Esophagus squamous epithelium (tissue), 5 donors: Measurements from ENCODE around the gene CFAP43. TPM values are rescaled to one million over a fixed set of nuclear protein-coding genes. Genes with fewer than 3 reads are reported as not detected.

Experiments
- DNase-seq: peaks from one replicate; lab custom pipeline; 2025; lab: John Stamatoyannopoulos, UW
- H3K27ac ChIP-seq, 4 donors: fragments of 200-600 bp; sonication (generic); one replicate each; pipeline ENCODE4 v1.5.1; 2016 to 2019; ENCODE audit warnings: mild to moderate bottlenecking in 1 of 4
- H3K27me3 ChIP-seq, 4 donors: fragments of 200-600 bp; sonication (generic); 1 replicate in 3 of 4; 2 replicates in 1 of 4; pipeline versions ENCODE4 v1.5.1 to v1.6.0; 2017 to 2021; ENCODE audit warnings: antibody characterized with exemption in 1 of 4
- H3K36me3 ChIP-seq, 3 donors: fragments of 200-600 bp; sonication (generic); one replicate each; pipeline ENCODE4 v1.5.1; 2016 to 2019
- H3K4me1 ChIP-seq, 3 donors: fragments of 200-600 bp; sonication (generic); one replicate each; pipeline ENCODE4 v1.5.1; 2017 to 2019
- H3K4me3 ChIP-seq, 4 donors: fragments of 200-600 bp; sonication (generic); 1 replicate in 3 of 4; 2 replicates in 1 of 4; pipeline ENCODE4 v1.5.1; 2016 to 2019; ENCODE audit warnings: mild to moderate bottlenecking in 2 of 4, moderate library complexity in 1 of 4
- H3K9me3 ChIP-seq, 3 donors: fragments of 200-600 bp; sonication (generic); one replicate each; pipeline ENCODE4 v1.5.1; 2016 to 2019
- CTCF ChIP-seq, 6 experiments: fragments of 450-650 bp in 4 of 6; fragments of 200-600 bp in 2 of 6; sonication (generic) in 2 of 6; IDR thresholded peaks; one replicate each; pipeline ENCODE4 v1.5.1; 2016 to 2019; ENCODE audit warnings: antibody characterized with exemption in 6 of 6, mild to moderate bottlenecking in 4 of 6, moderate library complexity in 4 of 6
- POLR2A ChIP-seq, 4 donors: fragments of 450-650 bp; IDR thresholded peaks; one replicate each; pipeline ENCODE4 v1.6.1; 2017; ENCODE audit warnings: antibody characterized with exemption in 4 of 4, mild to moderate bottlenecking in 4 of 4, moderate library complexity in 3 of 4
- whole genome bisulfite sequencing, 2 donors: methylation state at CpG; one replicate each; pipeline ENCODE4 v1.1.5; 2018; 5-methylcytosine and 5-hydroxymethylcytosine counted together
- intact Hi-C: fragments of 100-400 bp; cut with DNase I; formaldehyde crosslinking; loops from one replicate; pipeline ENCODE4 v1.15.0; 2022
- small RNA-seq, 4 donors: library from RNA; depleted of rRNA; stranded (forward); fragments of <200 nt; gene quantifications; one replicate each; pipeline ENCODE3, GENCODE V24; 2016
- total RNA-seq, 4 donors: library from RNA; depleted of rRNA; stranded (reverse); fragments of >200 nt; gene quantifications; one replicate each; pipeline ENCODE4 v1.1.0, GENCODE V29; 2016
- donor health status: DM: yes; HTN: yes; CAD: no.

The CFAP43 gene
- total RNA-seq, 4 donors from 2014 or later, result 0.19 to 0.38 TPM; not detected in 2

DNA sequence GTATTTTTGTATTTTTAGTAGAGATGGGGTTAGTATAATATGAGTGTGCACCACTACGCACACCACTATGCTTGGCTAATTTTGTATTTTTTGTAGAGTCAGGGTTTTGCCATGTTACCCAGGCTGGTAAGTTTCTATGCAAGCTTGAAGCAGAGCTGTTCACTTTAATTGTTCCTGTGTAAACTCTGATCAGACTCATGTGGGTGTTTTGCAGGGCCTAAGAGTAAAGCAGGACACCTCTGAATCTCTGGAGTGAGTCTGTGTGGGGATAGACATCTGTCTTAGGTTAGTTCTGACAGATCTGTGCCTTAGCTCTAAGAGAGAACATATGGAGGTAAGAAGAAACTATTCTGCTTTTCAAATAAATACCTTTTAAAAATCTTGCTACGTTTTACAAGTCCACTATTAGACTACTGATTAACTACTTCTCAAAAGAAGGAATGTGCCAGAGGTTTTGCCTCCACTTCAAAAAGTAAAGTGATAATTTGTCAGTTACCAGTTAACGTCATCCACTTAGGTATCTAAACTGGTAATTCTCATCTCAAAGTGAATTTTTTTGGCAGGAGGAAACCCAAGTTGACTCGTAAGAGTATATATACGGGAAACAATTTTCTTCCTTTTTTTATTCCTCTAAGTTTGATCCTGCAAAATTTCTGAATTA is 147.6 kb downstream of the CFAP43 start:
- peaks cover 0 to 34% (median 0%) of the 10 kb centered on the region in 3 donors for H3K4me1 ChIP-seq
- H3K27me3 ChIP-seq, result peaks cover 0 to 27% (median 0%) of the 10 kb centered on the region in 4 donors
- H3K9me3 ChIP-seq, result no peaks in the 10 kb centered on the region
- H3K36me3 ChIP-seq, result no peaks in the 10 kb centered on the region
- H3K4me3 ChIP-seq, result peak overlapping the region; percentile 18 to 44 (median 38)
- H3K27ac ChIP-seq, result peak overlapping the region; percentile 43 to 75 (median 70)
- WGBS, 2 donors, result 41 to 57% methylated on average over 5 of the region's 5 CpGs
- no peak for DNase-seq
- intact Hi-C loops, result no loop called here
- no peak for TF ChIP-seq POLR2A (IDR thresholded peaks at IDR 0.05)
- no peak for TF ChIP-seq CTCF (IDR thresholded peaks at IDR 0.05)

- 28 to 55% methylated on average over 5 of the region's 5 CpGs for WGBS, 2 donors
- Histone ChIP-seq H3K4me1 (peaks cover 0 to 57% (median 7%) of the 10 kb centered on the region in 3 donors), H3K4me3 (peak overlapping the region in 3 of 4 donors; percentile 36 to 44 (median 39)), H3K27me3 (peaks cover 0 to 8% (median 0%) of the 10 kb centered on the region in 4 donors), H3K9me3 (no peaks in the 10 kb centered on the region), H3K36me3 (no peaks in the 10 kb centered on the region), H3K27ac (peak overlapping the region; percentile 54 to 75 (median 70))
- TF ChIP-seq POLR2A (IDR thresholded peaks at IDR 0.05) (no peak), CTCF (IDR thresholded peaks at IDR 0.05) (no peak)
- no peak for DNase-seq
- intact Hi-C loops, result no loop called here
These were observed 150.2 kb downstream of the CFAP43 start for GRCh38 chr10:104081998-104082397.

GRCh38 chr10:104080762-104081161 is 151.4 kb downstream of the CFAP43 start:
- peak in 5 of 6 experiments; percentile 19 to 65 (median 36) for TF ChIP-seq CTCF (IDR thresholded peaks at IDR 0.05)
- TF ChIP-seq POLR2A (IDR thresholded peaks at IDR 0.05), result no peak
- H3K4me3 ChIP-seq, result no peak overlapping the region
- 13 to 26% methylated on average over 1 of the region's 1 CpG for WGBS, 2 donors

More at GRCh38 chr10:104080762-104081161, 151.4 kb downstream of the CFAP43 start:
- Histone ChIP-seq H3K9me3 (no peaks in the 10 kb centered on the region), H3K27me3 (peaks cover 0 to 5% (median 0%) of the 10 kb centered on the region in 4 donors), H3K4me1 (peaks cover 0 to 54% (median 8%) of the 10 kb centered on the region in 3 donors), H3K27ac (peak overlapping the region in 1 of 4 donors; percentile 75), H3K36me3 (peaks cover 0 to 7% (median 0%) of the 10 kb centered on the region in 3 donors)
- intact Hi-C loops, result no loop called here
- DNase-seq, result no peak

Small RNA genes within 50 kb of the gene (small RNA-seq; reads per million reads assigned to genes)
- gene MIR4482 (0 to 0.30 (median 0.12) reads per million in 4 donors), gene MIR609 (0 reads per million in 4 donors)

Other genes starting within 250 kb of the CFAP43 start
- gene COL17A1, start 146.5 kb downstream of the CFAP43 start, total RNA-seq, result 100 to 1,000 TPM; 150 to 202 (median 191) TPM
- 1 to 10 TPM; 2.7 to 9.3 (median 6.3) TPM for gene SFR1, start 110.2 kb downstream of the CFAP43 start, total RNA-seq
- gene GSTO1, start 22.5 kb upstream of the CFAP43 start, total RNA-seq, result 100 to 1,000 TPM in 1 of 4 donors, 10 to 100 TPM in 3; 43.8 to 115 (median 78.0) TPM
- 10 to 100 TPM in 2 of 4 donors, 1 to 10 TPM in 2; 6.1 to 20.6 (median 13.8) TPM for gene GSTO2, start 36.8 kb upstream of the CFAP43 start, total RNA-seq
- gene ITPRIP, start 106.1 kb upstream of the CFAP43 start, total RNA-seq, result 10 to 100 TPM; 37.6 to 61.6 (median 38.4) TPM
- under 1 TPM in 3 of 4 donors, not detected in 1; 0.13 to 0.41 (median 0.19) TPM for gene CFAP58, start 121.5 kb upstream of the CFAP43 start, total RNA-seq